Endothelial cell of umbilical vein (primary cell): ENCODE measurements around the gene SLC35F5. TPM values are rescaled to one million over a fixed set of nuclear protein-coding genes. Genes with fewer than 3 reads are reported as not detected.

Experiments
- BruUV-seq: library from RNA; stranded (reverse); fragments of 400-500 nt; replicated peaks from 2 replicates; lab custom pipeline; 2021; lab: Mats Ljungman, UMichigan
- CTCF ChIA-PET: fragments of 300-600, 350-600 bp; sonication (Branson Sonifier 250); formaldehyde crosslinking; loops from one replicate; lab custom pipeline; 2021; ENCODE audit warnings: antibody characterized with exemption, inconsistent platforms; lab: Charles Lee
- POLR2A ChIA-PET: fragments of 300-600, 350-600 bp; sonication (Branson Sonifier 250); formaldehyde crosslinking; loops from one replicate; lab custom pipeline; 2021; ENCODE audit warnings: antibody characterized with exemption, inconsistent platforms; lab: Charles Lee
- DNase-seq: peaks from one replicate; pipeline ENCODE4 v3.0.0-alpha.2; 2011; ENCODE audit warnings: low read depth, low spot score
- FAIRE-seq: peaks from 2 replicates; lab custom pipeline; 2011; peaks lifted over from hg19 to GRCh38; lab: Jason Lieb, UNC
- H2AFZ ChIP-seq: 2 replicates; pipeline ENCODE4 v1.6.0; 2012; ENCODE audit warnings: low read depth, low read length, control low read depth, inconsistent platforms
- H3K27ac ChIP-seq: 2 replicates; pipeline ENCODE4 v1.5.1; 2011; ENCODE audit warnings: low read depth, mild to moderate bottlenecking, control low read depth, low read length, moderate library complexity; ENCODE audit not compliant: insufficient read depth
- H3K27me3 ChIP-seq, 2 experiments: 2 replicates each; pipeline versions ENCODE4 v1.6.0 to v1.6.1; 2011; ENCODE audit warnings: low read length in 2 of 2, mixed read lengths in 1 of 2; ENCODE audit not compliant: control insufficient read depth in 2 of 2, insufficient read depth in 2 of 2
- H3K36me3 ChIP-seq, 2 experiments: 2 replicates in 1 of 2; 3 replicates in 1 of 2; pipeline ENCODE4 v1.5.1; 2011; ENCODE audit warnings: low read length in 2 of 2, mild to moderate bottlenecking in 1 of 2, moderate library complexity in 1 of 2; ENCODE audit not compliant: control insufficient read depth in 2 of 2, insufficient read depth in 2 of 2; ENCODE audit errors: extremely low read depth in 1 of 2
- H3K4me1 ChIP-seq: 3 replicates; pipeline ENCODE4 v1.5.1; 2011; ENCODE audit warnings: mild to moderate bottlenecking, low read length; ENCODE audit not compliant: control insufficient read depth, insufficient read depth; ENCODE audit errors: extremely low read depth
- H3K4me2 ChIP-seq: 2 replicates; pipeline ENCODE4 v1.6.1; 2011; ENCODE audit warnings: low read length, control low read depth, mixed read lengths; ENCODE audit not compliant: insufficient read depth
- H3K4me3 ChIP-seq, 3 experiments: fragments of 200-600 bp in 1 of 3; sonication (generic), shearing (Covaris generic) in 1 of 3; replicated peaks in 1 of 3; 2 replicates each; pipeline ENCODE4 v1.5.1; 2011 to 2016; ENCODE audit warnings: control low read depth in 3 of 3, low read length in 3 of 3, mild to moderate bottlenecking in 2 of 3, inconsistent platforms in 1 of 3, low read depth in 1 of 3, moderate library complexity in 1 of 3; ENCODE audit not compliant: insufficient read depth in 1 of 3
- H3K79me2 ChIP-seq: 2 replicates; pipeline ENCODE4 v1.6.0; 2012; ENCODE audit warnings: low read length, inconsistent platforms; ENCODE audit not compliant: control insufficient read depth, insufficient read depth
- H3K9ac ChIP-seq: replicated peaks from 2 replicates; pipeline ENCODE3; 2011; ENCODE audit warnings: low read length, control low read depth; ENCODE audit not compliant: insufficient read depth; ENCODE audit errors: extremely low read depth
- H3K9me1 ChIP-seq: replicated peaks from 3 replicates; pipeline ENCODE4 v1.6.0; 2011; ENCODE audit warnings: mild to moderate bottlenecking, low read length; ENCODE audit not compliant: control insufficient read depth, insufficient read depth; ENCODE audit errors: extremely low read depth
- H3K9me3 ChIP-seq: replicated peaks from 2 replicates; pipeline ENCODE4 v1.5.1; 2012; ENCODE audit warnings: low read length, inconsistent platforms; ENCODE audit not compliant: control insufficient read depth, insufficient read depth
- H4K20me1 ChIP-seq: replicated peaks from 2 replicates; pipeline ENCODE3; 2011; ENCODE audit warnings: mild to moderate bottlenecking, low read length; ENCODE audit not compliant: control insufficient read depth, insufficient read depth; ENCODE audit errors: extremely low read depth
- CTCF ChIP-seq, 2 donors: IDR thresholded peaks; 1 replicate in 1 of 2; 2 replicates in 1 of 2; pipeline ENCODE4 v1.5.1; 2011; ENCODE audit warnings: low read length in 2 of 2, mild to moderate bottlenecking in 2 of 2, moderate library complexity in 2 of 2, control low read depth in 1 of 2, inconsistent platforms in 1 of 2, low read depth in 1 of 2; ENCODE audit not compliant: insufficient read depth in 1 of 2; ENCODE audit errors: extremely low read depth in 1 of 2
- EZH2 ChIP-seq: IDR thresholded peaks from 2 replicates; pipeline ENCODE4 v1.6.1; 2012; ENCODE audit warnings: borderline replicate concordance, low read depth, mild to moderate bottlenecking, moderate library complexity, low read length, inconsistent platforms; ENCODE audit not compliant: severe bottlenecking
- FOS ChIP-seq: IDR thresholded peaks from 2 replicates; pipeline ENCODE4 v1.6.1; 2011; ENCODE audit warnings: mild to moderate bottlenecking, low read length, moderate library complexity, borderline replicate concordance; ENCODE audit not compliant: insufficient read depth
- GATA2 ChIP-seq: IDR thresholded peaks from 2 replicates; pipeline ENCODE4 v1.7.0; 2011; ENCODE audit warnings: low read depth, mild to moderate bottlenecking, moderate library complexity, mixed read lengths, low read length; ENCODE audit not compliant: insufficient read length, insufficient read depth
- JUN ChIP-seq: IDR thresholded peaks from 2 replicates; pipeline ENCODE4 v1.6.1; 2011; ENCODE audit warnings: borderline replicate concordance, low read depth; ENCODE audit not compliant: insufficient read length, insufficient read depth
- MYC ChIP-seq: IDR thresholded peaks from one replicate; pipeline ENCODE4 v1.6.1; 2011; ENCODE audit warnings: mild to moderate bottlenecking, low read depth, low read length
- POLR2A ChIP-seq: IDR thresholded peaks from 2 replicates; pipeline ENCODE4 v1.6.1; 2012; ENCODE audit warnings: low read depth, mild to moderate bottlenecking, control low read depth, low read length
- POLR2AphosphoS5 ChIP-seq: IDR thresholded peaks from 2 replicates; pipeline ENCODE4 v1.6.1; 2012; ENCODE audit warnings: low read depth, mild to moderate bottlenecking, control low read depth, low read length, moderate library complexity; ENCODE audit not compliant: insufficient read depth
- dilution Hi-C: fragments of 300-500 bp; cut with MboI; formaldehyde crosslinking; loops from one replicate; pipeline ENCODE4 v1.15.0; 2019; ENCODE audit warnings: low sequenced_read_pairs; ENCODE audit not compliant: extremely low pct_ligation_motif_present
- intact Hi-C: fragments of 100-400 bp; cut with micrococcal nuclease; formaldehyde crosslinking; loops from one replicate; pipeline ENCODE4 v1.10.0; 2022
- polyA plus RNA-seq, 4 experiments: library from polyadenylated mRNA; depleted of rRNA in 3 of 4; stranded (reverse) in 3 of 4; unstranded in 1 of 4; fragments of >200 nt; gene quantifications; 2 replicates each; pipeline versions ENCODE4 v1.2.1 to v1.2.3, GENCODE V29; 2011 to 2012; ENCODE audit warnings: missing spikeins in 1 of 4
- total RNA-seq: library from RNA; stranded (reverse); gene quantifications from 2 replicates; pipeline ENCODE4 v1.2.3, GENCODE V29; 2021
- TF ChIP-seq, protein P1 (sequence below): IDR thresholded peaks from 2 replicates; pipeline ENCODE4 v1.6.1; 2011; ENCODE audit not compliant: insufficient read depth, insufficient read length

SLC35F5 gene
- total and polyA plus RNA-seq, 2 donors (not counting 3 experiments of a cell fraction or from before 2014, with no cell fraction given), result 22.4 to 51.1 TPM

- no peak overlapping the region for H3K9ac ChIP-seq
- peak overlapping the region; percentile 58 for H3K4me2 ChIP-seq
- H3K9me1 ChIP-seq, result no peaks in the 10 kb centered on the region
- H3K9me3 ChIP-seq, result no peaks in the 10 kb centered on the region
- dilution Hi-C loops (no loop called here), intact Hi-C loops (no loop called here)
- H3K27ac ChIP-seq, result peak overlapping the region; percentile 45
- FAIRE-seq (peak; percentile 84), DNase-seq (peak; percentile 31)
- ChIA-PET POLR2A (no interaction called here), CTCF (interaction anchor here (0.7 kb wide), 1 partner anchor 45 kb away, joined by 3 read pairs; no protein-coding TSS in a partner anchor)
- H3K27me3 ChIP-seq, result peaks cover 0 to 2% of the 10 kb centered on the region in 2 experiments
- no TSS peak for BruUV-seq
- H3K4me1 ChIP-seq, result peaks cover 24% of the 10 kb centered on the region
- no peaks in the 10 kb centered on the region for H4K20me1 ChIP-seq
- no peaks in the 10 kb centered on the region for H3K79me2 ChIP-seq
- H2AFZ ChIP-seq, result peak overlapping the region; percentile 13
- H3K36me3 ChIP-seq, result no peaks in the 10 kb centered on the region
- no peak overlapping the region for H3K4me3 ChIP-seq
- TF ChIP-seq FOS, result peak; percentile 72
- TF ChIP-seq, protein P1, sequence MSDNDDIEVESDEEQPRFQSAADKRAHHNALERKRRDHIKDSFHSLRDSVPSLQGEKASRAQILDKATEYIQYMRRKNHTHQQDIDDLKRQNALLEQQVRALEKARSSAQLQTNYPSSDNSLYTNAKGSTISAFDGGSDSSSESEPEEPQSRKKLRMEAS, result no peak
- TF ChIP-seq GATA2, result peak; percentile 64
- TF ChIP-seq EZH2, result no peak
- TF ChIP-seq POLR2AphosphoS5, result no peak
- no peak for TF ChIP-seq MYC
- TF ChIP-seq CTCF (IDR thresholded peaks at IDR 0.05; ENCODE audit: extremely low read depth in 1 of 2, insufficient read depth in 1 of 2, low read depth in 1 of 2, low read length in 2 of 2), result no peak
- TF ChIP-seq POLR2A, result no peak
- peak; percentile 21 for TF ChIP-seq JUN
Measured at GRCh38 chr2:113762377-113763118, 6.1 kb upstream of the SLC35F5 start.
